Stromal cell of bone marrow (primary cell): ENCODE data around the gene NELFCD.
A peak's percentile ranks its signal among the peaks of the same experiment; 100 is the strongest.
"Not testable (repeated sequence)": the region's sequence is repeated elsewhere in the genome, so short reads cannot be mapped to it uniquely, and the experiment has no call there.

Source experiments
- DNase-seq: peaks from one replicate; pipeline ENCODE4 v3.0.0-alpha.2; 2012; ENCODE audit warnings: low read depth

Gene NELFCD

GRCh38 chr20:58980711-58981627 is at the start of gene NELFCD:
Gene NELFCD, plus strand, starts transcription at chr20:58981256. Its CDS starts 54 bp downstream, at chr20:58981310.
- peak; percentile 53 for DNase-seq

- no peak for DNase-seq
These were observed 48.9 kb upstream of the NELFCD start for GRCh38 chr20:58932170-58932569.

- DNase-seq = no peak
These were observed 43.0 kb upstream of the NELFCD start for GRCh38 chr20:58938078-58938477.

- DNase-seq = no peak
These were observed 42.5 kb upstream of the NELFCD start for GRCh38 chr20:58938541-58938940.

GRCh38 chr20:58941471-58941870 is 39.6 kb upstream of the NELFCD start:
- no peak for DNase-seq

GRCh38 chr20:58942549-58942948 is 38.5 kb upstream of the NELFCD start:
- DNase-seq = no peak

GRCh38 chr20:58944610-58945009 is 36.4 kb upstream of the NELFCD start:
- no peak for DNase-seq

GRCh38 chr20:58945965-58946631 is 35.0 kb upstream of the NELFCD start:
- no peak for DNase-seq

GRCh38 chr20:58947797-58948388 is 33.2 kb upstream of the NELFCD start:
- DNase-seq = not testable (repeated sequence)

GRCh38 chr20:58950603-58951002 is 30.5 kb upstream of the NELFCD start:
- DNase-seq = no peak

- no peak for DNase-seq
These were observed 28.0 kb upstream of the NELFCD start for GRCh38 chr20:58953050-58953449.

GRCh38 chr20:58956078-58956477 is 25.0 kb upstream of the NELFCD start:
- DNase-seq = no peak

GRCh38 chr20:58959652-58960051 is 21.4 kb upstream of the NELFCD start:
- DNase-seq = no peak

- no peak for DNase-seq
These were observed 17.9 kb upstream of the NELFCD start for GRCh38 chr20:58963060-58963584.

- not testable (repeated sequence) for DNase-seq
These were observed 17.1 kb upstream of the NELFCD start for GRCh38 chr20:58963922-58964321.

- no peak for DNase-seq
These were observed 15.6 kb upstream of the NELFCD start for GRCh38 chr20:58965270-58966064.

- no peak for DNase-seq
These were observed 13.2 kb upstream of the NELFCD start for GRCh38 chr20:58967652-58968429.

GRCh38 chr20:58969439-58969838 is 11.6 kb upstream of the NELFCD start:
- no peak for DNase-seq

GRCh38 chr20:58970146-58970545 is 10.9 kb upstream of the NELFCD start:
- no peak for DNase-seq

GRCh38 chr20:58971429-58971828 is 9.6 kb upstream of the NELFCD start:
- DNase-seq = no peak

- DNase-seq = no peak
These were observed 7.9 kb upstream of the NELFCD start for GRCh38 chr20:58973179-58973578.
